K562 (cell line): ENCODE results near the gene TAF10. TPM values are rescaled to one million over a fixed set of nuclear protein-coding genes. Genes with fewer than 3 reads are reported as not detected.

Source experiments
- CHCHD3 ChIP-seq: fragments of 250-450 bp; sonication (Bioruptor Pico); IDR thresholded peaks from 2 replicates; pipeline ENCODE4 v2.1.2; 2022; ENCODE audit warnings: mild to moderate bottlenecking
- E2F5 ChIP-seq: sonication (generic); formaldehyde crosslinking; IDR thresholded peaks from 2 replicates; pipeline ENCODE4 v1.8.0; 2022; ENCODE audit warnings: mild to moderate bottlenecking, missing genetic modification reagents
- FOXA3 ChIP-seq, 2 experiments: fragments of 450-650 bp in 1 of 2; sonication (generic) in 1 of 2; formaldehyde crosslinking; IDR thresholded peaks in 1 of 2; conservative IDR thresholded peaks in 1 of 2; 2 replicates each; pipeline versions ENCODE4 v1.4.0 to v1.8.0; 2020 to 2022; ENCODE audit warnings: mild to moderate bottlenecking in 2 of 2, missing genetic modification reagents in 1 of 2
- GABPB1 ChIP-seq: sonication (generic); formaldehyde crosslinking; IDR thresholded peaks from 2 replicates; pipeline ENCODE4 v1.8.0; 2022; ENCODE audit warnings: mild to moderate bottlenecking, missing genetic modification reagents
- HDAC2 ChIP-seq: fragments of 450-650 bp; IDR thresholded peaks from 2 replicates; pipeline ENCODE4 v1.6.1; 2016; ENCODE audit warnings: mild to moderate bottlenecking
- NBN ChIP-seq: fragments of 450-650 bp; IDR thresholded peaks from 2 replicates; pipeline ENCODE4 v1.6.1; 2016; ENCODE audit warnings: low read depth, mild to moderate bottlenecking
- NR2F6 ChIP-seq: fragments of 450-650 bp; formaldehyde crosslinking; IDR thresholded peaks from 2 replicates; pipeline ENCODE4 v1.4.0; 2020; ENCODE audit warnings: mild to moderate bottlenecking
- PCBP2 ChIP-seq: fragments of 200-400 bp; formaldehyde crosslinking; IDR thresholded peaks from 2 replicates; pipeline ENCODE4 v1.6.1; 2018; ENCODE audit warnings: low read length, low read depth, mild to moderate bottlenecking, moderate library complexity; ENCODE audit not compliant: poor library complexity, severe bottlenecking
- RUNX1 ChIP-seq: sonication (generic); IDR thresholded peaks from 2 replicates; pipeline ENCODE4 v1.6.1; 2016; ENCODE audit warnings: antibody characterized with exemption, low read depth
- SP1 ChIP-seq: sonication (generic); formaldehyde crosslinking; IDR thresholded peaks from 2 replicates; pipeline ENCODE4 v1.8.1; 2022; ENCODE audit warnings: mild to moderate bottlenecking, missing genetic modification reagents
- ZNF592 ChIP-seq: fragments of 450-650 bp; IDR thresholded peaks from 2 replicates; pipeline ENCODE4 v1.6.1; 2017; ENCODE audit warnings: antibody characterized with exemption, mild to moderate bottlenecking
- polyA plus RNA-seq, 8 experiments: library from polyadenylated mRNA; depleted of rRNA in 4 of 8; stranded (reverse) in 5 of 8; unstranded in 3 of 8; fragments of >200 nt; fragmentation: Nextera tagmentation in 2 of 8; fragmentation: Illumina TruSeq in 1 of 8; extraction: Ambion mirVana in 2 of 8; extraction: Trizol in 1 of 8; gene quantifications; 2 replicates each; pipeline versions ENCODE4 v1.2.1 to v1.2.3, GENCODE V29; 2011 to 2014; ENCODE audit warnings: inconsistent platforms in 1 of 8, missing spikeins in 1 of 8
- total RNA-seq, 7 experiments: library from RNA; depleted of rRNA in 6 of 7; stranded (reverse); fragments of >200 nt in 6 of 7; fragmentation: Illumina TruSeq in 2 of 7; extraction: Trizol in 2 of 7; gene quantifications; 2 replicates each; pipeline versions ENCODE4 v1.2.1 to v1.2.3, GENCODE V29; 2011 to 2021; ENCODE audit warnings: low replicate concordance in 1 of 7
- TF ChIP-seq, protein P1 (sequence below): fragments of 250-450 bp; sonication (Bioruptor Pico); IDR thresholded peaks from 2 replicates; pipeline ENCODE4 v1.8.0; 2021; ENCODE audit warnings: mild to moderate bottlenecking, moderate library complexity
- TF ChIP-seq, protein P2 (sequence below): sonication (generic); formaldehyde crosslinking; IDR thresholded peaks from 2 replicates; pipeline ENCODE4 v1.8.0; 2023; ENCODE audit warnings: mild to moderate bottlenecking, missing genetic modification reagents

The TAF10 gene
- total and polyA plus RNA-seq, 9 of the 15 experiments (the other 6 are each of a cell fraction or from before 2014, with no cell fraction given): 19.5 to 197 (median 121) TPM

GRCh38 chr11:6607190-6607795 is 4.7 kb downstream of the TAF10 start (continued):
- TF ChIP-seq SP1 (CRISPR knock-in tag) (0 out of 2 replicates have a peak, but pooled peaks have one; percentile 12), NR2F6 (CRISPR knock-in tag) (no peak), CHCHD3 (CRISPR knock-in tag) (no peak), RUNX1 (no peak), GABPB1 (CRISPR knock-in tag) (no peak), NBN (0 out of 2 replicates have a peak, but pooled peaks have one; percentile 37), E2F5 (CRISPR knock-in tag) (no peak), ZNF592 (no peak), FOXA3 (CRISPR knock-in tag; conservative IDR thresholded peaks at IDR 0.05 in 1 of 2, IDR thresholded peaks at IDR 0.05 in 1 of 2) (peak in 1 of 2 experiments; percentile 45; a peak in 1 of 4 replicates), PCBP2 (no peak), HDAC2 (no peak)
- TF ChIP-seq, protein P1, sequence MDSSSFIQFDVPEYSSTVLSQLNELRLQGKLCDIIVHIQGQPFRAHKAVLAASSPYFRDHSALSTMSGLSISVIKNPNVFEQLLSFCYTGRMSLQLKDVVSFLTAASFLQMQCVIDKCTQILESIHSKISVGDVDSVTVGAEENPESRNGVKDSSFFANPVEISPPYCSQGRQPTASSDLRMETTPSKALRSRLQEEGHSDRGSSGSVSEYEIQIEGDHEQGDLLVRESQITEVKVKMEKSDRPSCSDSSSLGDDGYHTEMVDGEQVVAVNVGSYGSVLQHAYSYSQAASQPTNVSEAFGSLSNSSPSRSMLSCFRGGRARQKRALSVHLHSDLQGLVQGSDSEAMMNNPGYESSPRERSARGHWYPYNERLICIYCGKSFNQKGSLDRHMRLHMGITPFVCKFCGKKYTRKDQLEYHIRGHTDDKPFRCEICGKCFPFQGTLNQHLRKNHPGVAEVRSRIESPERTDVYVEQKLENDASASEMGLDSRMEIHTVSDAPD (CRISPR knock-in tag): no peak
- TF ChIP-seq, protein P2, sequence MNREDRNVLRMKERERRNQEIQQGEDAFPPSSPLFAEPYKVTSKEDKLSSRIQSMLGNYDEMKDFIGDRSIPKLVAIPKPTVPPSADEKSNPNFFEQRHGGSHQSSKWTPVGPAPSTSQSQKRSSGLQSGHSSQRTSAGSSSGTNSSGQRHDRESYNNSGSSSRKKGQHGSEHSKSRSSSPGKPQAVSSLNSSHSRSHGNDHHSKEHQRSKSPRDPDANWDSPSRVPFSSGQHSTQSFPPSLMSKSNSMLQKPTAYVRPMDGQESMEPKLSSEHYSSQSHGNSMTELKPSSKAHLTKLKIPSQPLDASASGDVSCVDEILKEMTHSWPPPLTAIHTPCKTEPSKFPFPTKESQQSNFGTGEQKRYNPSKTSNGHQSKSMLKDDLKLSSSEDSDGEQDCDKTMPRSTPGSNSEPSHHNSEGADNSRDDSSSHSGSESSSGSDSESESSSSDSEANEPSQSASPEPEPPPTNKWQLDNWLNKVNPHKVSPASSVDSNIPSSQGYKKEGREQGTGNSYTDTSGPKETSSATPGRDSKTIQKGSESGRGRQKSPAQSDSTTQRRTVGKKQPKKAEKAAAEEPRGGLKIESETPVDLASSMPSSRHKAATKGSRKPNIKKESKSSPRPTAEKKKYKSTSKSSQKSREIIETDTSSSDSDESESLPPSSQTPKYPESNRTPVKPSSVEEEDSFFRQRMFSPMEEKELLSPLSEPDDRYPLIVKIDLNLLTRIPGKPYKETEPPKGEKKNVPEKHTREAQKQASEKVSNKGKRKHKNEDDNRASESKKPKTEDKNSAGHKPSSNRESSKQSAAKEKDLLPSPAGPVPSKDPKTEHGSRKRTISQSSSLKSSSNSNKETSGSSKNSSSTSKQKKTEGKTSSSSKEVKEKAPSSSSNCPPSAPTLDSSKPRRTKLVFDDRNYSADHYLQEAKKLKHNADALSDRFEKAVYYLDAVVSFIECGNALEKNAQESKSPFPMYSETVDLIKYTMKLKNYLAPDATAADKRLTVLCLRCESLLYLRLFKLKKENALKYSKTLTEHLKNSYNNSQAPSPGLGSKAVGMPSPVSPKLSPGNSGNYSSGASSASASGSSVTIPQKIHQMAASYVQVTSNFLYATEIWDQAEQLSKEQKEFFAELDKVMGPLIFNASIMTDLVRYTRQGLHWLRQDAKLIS (CRISPR knock-in tag): no peak
